Lower leg skin (tissue), 3 donors: ENCODE measurements around the gene CNPY3.

Experiments
- CTCF ChIP-seq, 3 donors: fragments of 450-650 bp; IDR thresholded peaks; one replicate each; pipeline ENCODE4 v1.5.1; 2016; ENCODE audit warnings: antibody characterized with exemption in 3 of 3, mild to moderate bottlenecking in 3 of 3, moderate library complexity in 2 of 3
- POLR2A ChIP-seq, 2 donors: fragments of 450-650 bp; IDR thresholded peaks; one replicate each; pipeline ENCODE4 v1.6.1; 2016 to 2017; ENCODE audit warnings: antibody characterized with exemption in 2 of 2, mild to moderate bottlenecking in 1 of 2, moderate library complexity in 1 of 2

GRCh38 chr6:42939810-42940167, 10.5 kb downstream of the CNPY3 start:
- TF ChIP-seq CTCF (IDR thresholded peaks at IDR 0.05) (no peak), POLR2A (IDR thresholded peaks at IDR 0.05) (no peak)
